ENCODE measurements around the gene GADD45G. TPM values are rescaled to one million over a fixed set of nuclear protein-coding genes. Genes with fewer than 3 reads are reported as not detected.

Gene GADD45G
- total RNA-seq, 1 donor from 2014 or later, result under 0.01 TPM

DNA sequence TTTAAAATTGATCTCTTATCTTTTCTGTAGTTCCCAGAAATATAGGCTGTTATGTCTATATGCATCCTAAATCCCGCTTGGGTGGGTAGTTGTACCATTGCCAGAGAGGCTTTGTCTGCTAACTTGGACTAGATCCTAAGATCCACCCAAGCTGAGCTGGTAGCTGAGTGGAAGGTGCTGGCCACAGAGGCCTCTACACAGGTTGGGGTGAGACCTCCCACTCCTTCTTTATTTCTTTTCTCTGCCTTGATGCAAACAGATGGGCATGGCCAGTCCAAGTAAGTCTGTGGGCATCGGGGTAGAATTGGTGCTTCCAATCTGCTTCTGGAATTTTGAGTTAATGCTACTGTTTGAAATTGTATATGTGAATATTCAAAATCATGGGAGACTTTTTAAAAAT, 14.4 kb upstream of the GADD45G start:
- no peak for DNase-seq (ENCODE audit: low read depth)
- FAIRE-seq, result no peak
- H3K36me3 ChIP-seq (ENCODE audit: control insufficient read depth, insufficient read depth, low read length), result no peaks in the 10 kb centered on the region

DNA sequence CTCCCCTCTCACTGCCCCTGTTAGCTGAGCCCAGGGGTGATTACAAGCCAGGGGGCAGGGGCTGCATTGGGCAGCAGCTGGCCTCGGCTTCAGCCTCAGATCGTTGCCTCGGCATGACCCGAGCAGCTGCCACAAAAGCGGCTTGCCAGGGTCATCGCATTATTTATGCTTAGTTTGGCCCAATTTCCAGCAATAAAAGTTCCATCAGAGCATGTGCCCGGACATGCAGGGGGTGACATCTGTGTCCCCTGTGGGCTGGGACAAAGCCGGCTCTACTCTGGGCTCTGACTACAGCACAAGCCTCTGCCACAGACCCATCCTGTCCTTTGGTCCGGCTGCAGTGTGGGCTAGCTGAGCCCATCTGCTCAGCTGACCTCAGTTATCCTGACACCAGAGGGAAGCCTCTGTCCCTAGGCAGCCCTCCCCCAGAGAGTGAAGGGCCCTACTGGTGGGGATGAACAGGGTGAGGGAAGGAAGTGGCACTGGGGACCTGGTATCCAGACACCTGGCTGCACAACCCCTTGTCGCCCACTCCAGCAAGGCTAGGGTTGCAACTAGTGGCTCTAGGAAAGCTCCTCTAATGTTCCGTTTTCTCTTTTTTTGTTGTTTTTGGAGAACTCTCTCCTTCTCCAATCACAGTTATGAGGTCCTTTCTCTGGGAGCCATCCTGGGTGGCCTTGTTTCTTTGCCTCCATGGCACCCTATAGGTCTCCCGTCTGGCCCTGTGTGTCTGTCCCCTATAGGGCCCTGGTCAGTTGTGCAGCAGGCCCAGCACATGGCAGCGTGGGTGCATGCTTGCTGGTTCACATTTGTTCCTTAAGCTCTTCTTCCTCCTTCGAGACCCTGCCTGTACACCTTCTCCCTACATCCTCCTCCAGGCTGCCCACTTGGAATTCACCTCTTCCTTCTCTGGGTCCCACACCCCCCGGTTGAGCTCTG, 13.3 kb upstream of the GADD45G start:
- H3K27me3 ChIP-seq (ENCODE audit: control insufficient read depth, insufficient read depth, low read length), result peaks cover 2% of the 10 kb centered on the region
- FAIRE-seq (peak; percentile 73), DNase-seq (ENCODE audit: low read depth) (no peak)

More for the DNA sequence above, 14.4 kb upstream of the GADD45G start:
- no peak overlapping the region for H3K4me3 ChIP-seq (ENCODE audit: low read depth, low read length)
- H3K27me3 ChIP-seq (ENCODE audit: control insufficient read depth, insufficient read depth, low read length), result peaks cover 2% of the 10 kb centered on the region
- TF ChIP-seq, protein P1, sequence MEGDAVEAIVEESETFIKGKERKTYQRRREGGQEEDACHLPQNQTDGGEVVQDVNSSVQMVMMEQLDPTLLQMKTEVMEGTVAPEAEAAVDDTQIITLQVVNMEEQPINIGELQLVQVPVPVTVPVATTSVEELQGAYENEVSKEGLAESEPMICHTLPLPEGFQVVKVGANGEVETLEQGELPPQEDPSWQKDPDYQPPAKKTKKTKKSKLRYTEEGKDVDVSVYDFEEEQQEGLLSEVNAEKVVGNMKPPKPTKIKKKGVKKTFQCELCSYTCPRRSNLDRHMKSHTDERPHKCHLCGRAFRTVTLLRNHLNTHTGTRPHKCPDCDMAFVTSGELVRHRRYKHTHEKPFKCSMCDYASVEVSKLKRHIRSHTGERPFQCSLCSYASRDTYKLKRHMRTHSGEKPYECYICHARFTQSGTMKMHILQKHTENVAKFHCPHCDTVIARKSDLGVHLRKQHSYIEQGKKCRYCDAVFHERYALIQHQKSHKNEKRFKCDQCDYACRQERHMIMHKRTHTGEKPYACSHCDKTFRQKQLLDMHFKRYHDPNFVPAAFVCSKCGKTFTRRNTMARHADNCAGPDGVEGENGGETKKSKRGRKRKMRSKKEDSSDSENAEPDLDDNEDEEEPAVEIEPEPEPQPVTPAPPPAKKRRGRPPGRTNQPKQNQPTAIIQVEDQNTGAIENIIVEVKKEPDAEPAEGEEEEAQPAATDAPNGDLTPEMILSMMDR (IDR thresholded peaks at IDR 0.05; ENCODE audit: insufficient read depth, low read length, severe bottlenecking), result no peak

DNA sequence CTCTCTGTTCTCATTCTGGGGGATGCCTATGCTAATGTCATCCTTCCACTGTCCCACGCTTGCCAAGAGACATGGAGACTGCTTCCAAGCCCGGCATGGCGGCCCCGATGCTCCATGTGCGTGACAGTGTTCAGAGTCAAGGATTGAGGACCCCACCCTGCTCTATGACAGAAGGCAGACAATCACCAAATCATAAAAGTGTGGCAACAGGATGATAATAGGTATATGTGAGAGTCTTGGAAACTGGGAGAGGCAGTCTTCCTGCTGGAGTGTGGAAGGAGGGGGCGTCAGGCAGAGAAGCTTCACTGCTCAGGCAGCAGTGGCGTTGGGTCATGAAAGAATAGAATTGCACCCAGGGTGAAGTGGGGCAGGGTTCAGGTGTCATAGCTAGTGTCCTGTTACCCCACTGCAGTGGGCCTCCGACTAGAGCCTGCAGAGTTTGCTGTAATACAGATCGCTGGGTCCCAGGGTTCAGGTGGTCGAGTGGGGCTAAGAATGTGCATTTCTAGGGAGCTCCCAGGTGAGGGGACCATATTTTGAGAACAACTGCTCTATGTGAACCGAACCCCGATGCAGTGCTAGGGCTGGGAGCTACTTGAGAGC, 12.5 kb upstream of the GADD45G start:
- TF ChIP-seq, protein P1 (IDR thresholded peaks at IDR 0.05; ENCODE audit: insufficient read depth, low read length, severe bottlenecking), result no peak
- no peak for DNase-seq (ENCODE audit: low read depth)
- Histone ChIP-seq H3K36me3 (ENCODE audit: control insufficient read depth, insufficient read depth, low read length) (no peaks in the 10 kb centered on the region), H3K27me3 (ENCODE audit: control insufficient read depth, insufficient read depth, low read length) (peaks cover 2% of the 10 kb centered on the region), H3K4me3 (ENCODE audit: low read depth, low read length) (no peak overlapping the region)
- no peak for FAIRE-seq

More for the DNA sequence above, 13.3 kb upstream of the GADD45G start:
- TF ChIP-seq, protein P1 (IDR thresholded peaks at IDR 0.05; ENCODE audit: insufficient read depth, low read length, severe bottlenecking), result no peak
- Histone ChIP-seq H3K4me3 (ENCODE audit: low read depth, low read length) (no peak overlapping the region), H3K36me3 (ENCODE audit: control insufficient read depth, insufficient read depth, low read length) (no peaks in the 10 kb centered on the region)

DNA sequence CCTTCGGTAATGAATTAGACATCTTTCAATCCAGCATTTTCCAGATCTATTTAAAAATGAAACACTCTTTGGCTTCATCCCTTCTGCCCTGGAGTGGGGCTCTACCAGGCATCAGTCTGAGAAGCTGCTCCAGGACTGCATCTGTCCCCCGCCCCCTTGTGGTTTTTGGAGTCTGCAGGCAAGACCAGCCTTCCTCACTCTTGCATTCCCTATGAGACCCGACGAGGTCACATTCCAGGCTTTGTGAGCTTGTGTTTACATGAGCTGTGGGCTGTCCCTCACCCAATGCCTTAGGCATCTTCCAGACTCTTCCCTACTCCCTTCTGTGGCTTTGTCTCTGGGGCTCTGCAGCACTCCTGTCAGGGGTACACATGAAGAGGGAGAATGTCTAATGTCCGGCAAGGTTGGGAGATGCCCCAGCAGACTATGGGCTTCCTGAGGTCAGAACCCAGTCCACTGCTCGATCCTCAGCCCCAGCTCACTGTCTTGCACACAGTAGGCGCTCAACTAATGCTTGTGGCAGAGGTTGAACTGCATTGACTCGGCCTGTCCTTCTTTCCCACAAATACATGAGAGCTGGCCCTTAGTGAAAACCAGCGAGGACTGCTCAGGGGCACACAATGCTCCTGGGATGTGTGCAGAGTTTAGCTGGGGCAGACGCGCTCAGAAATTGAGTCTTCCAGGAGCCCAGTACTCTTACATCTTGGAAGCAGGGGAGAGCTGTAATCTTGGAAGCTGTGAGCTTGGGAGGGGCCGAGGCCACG, 11.7 kb upstream of the GADD45G start:
- TF ChIP-seq, protein P1 (IDR thresholded peaks at IDR 0.05; ENCODE audit: insufficient read depth, low read length, severe bottlenecking), result no peak
- DNase-seq (ENCODE audit: low read depth) (peak; percentile 25), FAIRE-seq (no peak)
- Histone ChIP-seq H3K27me3 (ENCODE audit: control insufficient read depth, insufficient read depth, low read length) (peaks cover 2% of the 10 kb centered on the region), H3K36me3 (ENCODE audit: control insufficient read depth, insufficient read depth, low read length) (no peaks in the 10 kb centered on the region), H3K4me3 (ENCODE audit: low read depth, low read length) (no peak overlapping the region)

DNA sequence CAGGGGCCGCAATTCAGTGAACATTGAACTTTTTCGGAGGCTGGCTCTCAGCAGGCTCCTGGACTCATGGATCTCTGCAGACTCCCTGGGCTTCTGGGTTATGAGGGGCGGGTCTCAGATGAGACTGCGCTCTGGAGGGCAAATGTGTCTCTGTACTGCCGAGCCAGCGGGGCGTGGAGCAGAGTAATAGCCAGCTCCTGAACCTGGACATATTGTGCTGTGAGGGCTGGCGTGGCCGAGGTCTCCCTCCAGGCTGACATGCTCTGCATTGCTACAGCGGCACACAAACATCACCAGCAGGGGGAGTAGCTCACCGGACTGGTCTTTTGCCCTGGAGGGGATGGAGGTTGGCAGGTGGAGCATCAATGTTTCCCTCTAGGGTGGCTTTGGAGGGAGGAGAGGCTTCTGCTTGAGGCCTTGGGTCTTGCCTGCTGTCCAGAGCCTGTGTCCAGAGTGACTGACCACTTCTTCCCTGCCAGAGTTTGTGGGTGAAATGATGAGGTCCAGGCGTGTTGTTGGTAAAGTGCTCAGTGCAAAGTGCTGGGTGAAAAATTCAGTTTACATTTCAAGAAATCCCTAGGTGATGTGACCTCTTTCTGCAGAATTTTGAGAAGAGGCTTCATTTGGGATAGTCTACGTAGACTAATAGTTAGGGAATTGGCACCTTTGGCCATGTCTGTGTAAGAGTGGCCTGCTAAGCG, 10.9 kb upstream of the GADD45G start:
- FAIRE-seq (no peak), DNase-seq (ENCODE audit: low read depth) (peak; percentile 23)
- Histone ChIP-seq H3K4me3 (ENCODE audit: low read depth, low read length) (no peak overlapping the region), H3K36me3 (ENCODE audit: control insufficient read depth, insufficient read depth, low read length) (no peaks in the 10 kb centered on the region), H3K27me3 (ENCODE audit: control insufficient read depth, insufficient read depth, low read length) (no peaks in the 10 kb centered on the region)
- TF ChIP-seq, protein P1 (IDR thresholded peaks at IDR 0.05; ENCODE audit: insufficient read depth, low read length, severe bottlenecking), result peak; percentile 87

Data from bronchial epithelial cell (primary cell).